Measurements from ENCODE around the gene EXOC2. TPM values are rescaled to one million over a fixed set of nuclear protein-coding genes. Genes with fewer than 3 reads are reported as not detected.

Gene EXOC2, protein sequence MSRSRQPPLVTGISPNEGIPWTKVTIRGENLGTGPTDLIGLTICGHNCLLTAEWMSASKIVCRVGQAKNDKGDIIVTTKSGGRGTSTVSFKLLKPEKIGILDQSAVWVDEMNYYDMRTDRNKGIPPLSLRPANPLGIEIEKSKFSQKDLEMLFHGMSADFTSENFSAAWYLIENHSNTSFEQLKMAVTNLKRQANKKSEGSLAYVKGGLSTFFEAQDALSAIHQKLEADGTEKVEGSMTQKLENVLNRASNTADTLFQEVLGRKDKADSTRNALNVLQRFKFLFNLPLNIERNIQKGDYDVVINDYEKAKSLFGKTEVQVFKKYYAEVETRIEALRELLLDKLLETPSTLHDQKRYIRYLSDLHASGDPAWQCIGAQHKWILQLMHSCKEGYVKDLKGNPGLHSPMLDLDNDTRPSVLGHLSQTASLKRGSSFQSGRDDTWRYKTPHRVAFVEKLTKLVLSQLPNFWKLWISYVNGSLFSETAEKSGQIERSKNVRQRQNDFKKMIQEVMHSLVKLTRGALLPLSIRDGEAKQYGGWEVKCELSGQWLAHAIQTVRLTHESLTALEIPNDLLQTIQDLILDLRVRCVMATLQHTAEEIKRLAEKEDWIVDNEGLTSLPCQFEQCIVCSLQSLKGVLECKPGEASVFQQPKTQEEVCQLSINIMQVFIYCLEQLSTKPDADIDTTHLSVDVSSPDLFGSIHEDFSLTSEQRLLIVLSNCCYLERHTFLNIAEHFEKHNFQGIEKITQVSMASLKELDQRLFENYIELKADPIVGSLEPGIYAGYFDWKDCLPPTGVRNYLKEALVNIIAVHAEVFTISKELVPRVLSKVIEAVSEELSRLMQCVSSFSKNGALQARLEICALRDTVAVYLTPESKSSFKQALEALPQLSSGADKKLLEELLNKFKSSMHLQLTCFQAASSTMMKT
- 14.3 and 23.7 TPM in 2 replicates for total RNA-seq

DNA sequence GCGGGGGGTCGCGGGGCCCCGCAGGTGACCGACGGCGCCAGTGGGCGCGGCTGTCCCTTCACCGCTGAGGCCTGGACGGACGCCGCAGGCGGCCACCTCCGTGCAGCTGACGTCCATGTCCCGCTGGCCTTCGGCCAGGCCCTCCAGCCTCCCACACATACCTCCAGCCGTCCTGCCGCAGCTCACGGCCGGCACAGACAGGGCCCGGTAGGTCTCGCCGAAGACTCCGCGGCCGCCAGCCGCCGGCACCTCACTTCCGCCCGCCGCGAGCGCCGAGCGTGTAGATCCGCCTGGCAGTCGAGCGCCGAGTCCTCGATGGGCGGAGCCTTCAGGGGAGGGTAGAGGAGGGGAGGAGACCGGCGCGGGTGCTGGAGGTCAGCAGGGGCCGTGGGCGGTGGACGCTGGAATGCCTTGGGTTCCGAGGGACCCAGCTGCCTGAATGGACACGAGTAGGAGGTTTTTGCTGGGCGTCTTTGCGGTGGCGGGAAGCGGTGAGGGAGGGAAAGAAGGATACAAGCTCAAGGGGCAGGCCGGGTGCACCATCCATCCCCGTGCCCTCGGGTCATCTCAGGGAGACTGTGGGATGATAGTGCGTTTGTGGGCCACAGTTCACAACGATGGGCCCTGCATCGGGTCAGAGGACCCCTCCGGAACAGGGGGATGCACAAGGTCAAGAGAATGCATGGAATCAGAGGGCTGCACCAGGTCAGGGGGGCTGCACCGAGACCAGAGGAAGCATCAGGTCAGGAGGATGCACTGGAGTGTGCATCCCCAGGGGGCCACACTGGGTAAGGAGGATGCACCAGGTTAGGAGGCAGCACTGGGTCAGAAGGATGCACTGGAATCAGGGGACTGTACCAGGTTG lies at the start of gene EXOC2:
EXOC2 (minus strand) TSS at position 282 of the 865 bp plus-strand sequence. CDS start 55,321 bp downstream, outside the sequence.

DNA sequence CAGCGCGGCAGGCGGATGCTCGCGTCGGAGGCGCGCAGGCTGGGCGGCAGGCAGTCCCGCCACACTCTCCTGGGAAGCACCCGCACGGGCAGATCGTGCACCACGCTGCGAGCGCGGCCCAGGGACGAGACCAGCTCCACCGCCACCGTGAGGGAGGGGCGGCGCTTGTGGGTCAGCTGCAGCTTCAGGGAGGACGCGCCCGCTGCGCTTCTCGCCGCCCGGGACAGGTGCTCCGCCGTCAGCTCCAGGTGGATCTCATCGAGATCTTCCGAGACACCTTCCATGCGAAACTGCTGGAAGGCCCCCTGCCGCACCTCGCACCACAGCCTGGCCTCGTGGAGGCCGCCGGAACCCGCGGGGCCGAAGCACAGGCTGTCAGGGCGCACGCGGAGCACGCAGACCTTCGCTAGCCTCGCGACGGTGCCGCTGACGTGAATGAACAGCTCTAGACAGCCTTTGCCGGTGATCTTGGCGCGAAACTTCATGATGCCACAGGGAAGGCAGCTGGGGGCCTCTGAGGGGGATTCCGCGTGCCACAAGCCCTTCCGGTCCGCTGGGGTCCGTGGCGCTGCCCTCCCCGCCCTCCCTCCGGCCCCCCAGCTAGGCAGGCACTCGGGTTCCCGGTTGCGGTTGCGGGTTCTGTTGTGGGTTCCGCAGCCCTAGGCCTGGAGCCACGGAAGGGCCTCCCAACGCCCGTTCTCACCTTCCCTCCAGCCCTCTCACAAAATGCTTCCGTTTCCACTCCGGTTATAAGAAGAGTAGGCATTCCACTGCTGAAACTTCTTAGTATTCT lies 36.3 kb downstream of the EXOC2 start, which contains the start of gene HUS1B:
HUS1B (minus strand) TSS at position 641 of the 793 bp plus-strand sequence; CDS start at position 485, 156 bp downstream.

Other genes starting within 250 kb of the EXOC2 start
- 0.59 and 1.1 TPM in 2 replicates for gene HUS1B, start 36.0 kb downstream of the EXOC2 start, total RNA-seq